GM21390 (cell line): Measurements from ENCODE around the gene BTRC.

ENCODE experiments used
- ATAC-seq: cut with Tn5 transposase; IDR thresholded peaks from one replicate; pipeline ENCODE4 v1.9.1; 2021; ENCODE audit not compliant: unreplicated experiment

Gene BTRC

GRCh38 chr10:101476383-101476782 lies 122.4 kb downstream of the BTRC start:
- ATAC-seq = no peak

GRCh38 chr10:101478956-101479355 lies 125.0 kb downstream of the BTRC start:
- no peak for ATAC-seq

- no peak for ATAC-seq
Measured at GRCh38 chr10:101481256-101481655, 127.3 kb downstream of the BTRC start.

GRCh38 chr10:101482568-101482967 lies 128.6 kb downstream of the BTRC start:
- ATAC-seq = no peak

GRCh38 chr10:101484175-101484745 lies 130.3 kb downstream of the BTRC start:
- no peak for ATAC-seq

- ATAC-seq = no peak
Measured at GRCh38 chr10:101485207-101485606, 131.2 kb downstream of the BTRC start.

GRCh38 chr10:101485681-101486554 lies 132.0 kb downstream of the BTRC start:
- ATAC-seq = no peak

GRCh38 chr10:101487399-101487798 lies 133.4 kb downstream of the BTRC start:
- no peak for ATAC-seq

- ATAC-seq = no peak
Measured at GRCh38 chr10:101489355-101489754, 135.4 kb downstream of the BTRC start.

GRCh38 chr10:101490026-101490425 lies 136.1 kb downstream of the BTRC start:
- ATAC-seq = no peak

- no peak for ATAC-seq
Measured at GRCh38 chr10:101492205-101492604, 138.2 kb downstream of the BTRC start.

- no peak for ATAC-seq
Measured at GRCh38 chr10:101492814-101493213, 138.8 kb downstream of the BTRC start.

- no peak for ATAC-seq
Measured at GRCh38 chr10:101493249-101493648, 139.3 kb downstream of the BTRC start.

- no peak for ATAC-seq
Measured at GRCh38 chr10:101493782-101494281, 139.9 kb downstream of the BTRC start.

- no peak for ATAC-seq
Measured at GRCh38 chr10:101494650-101495049, 140.7 kb downstream of the BTRC start.

- ATAC-seq = no peak
Measured at GRCh38 chr10:101495324-101495925, 141.5 kb downstream of the BTRC start.

- no peak for ATAC-seq
Measured at GRCh38 chr10:101504438-101504837, 150.5 kb downstream of the BTRC start.

- no peak for ATAC-seq
Measured at GRCh38 chr10:101506829-101507661, 153.1 kb downstream of the BTRC start.

GRCh38 chr10:101507828-101508227 lies 153.9 kb downstream of the BTRC start:
- no peak for ATAC-seq

- ATAC-seq = no peak
Measured at GRCh38 chr10:101511938-101512337, 158.0 kb downstream of the BTRC start.

GRCh38 chr10:101512738-101513137 lies 158.8 kb downstream of the BTRC start:
- no peak for ATAC-seq
